Measurements from ENCODE around the gene CST7.

GRCh38 chr20:25005661-25006060 is 56.6 kb downstream of the CST7 start:
- TF ChIP-seq CTCF (IDR thresholded peaks at IDR 0.05; ENCODE audit: low read length) (no peak), EZH2 (optimal IDR thresholded peaks at IDR 0.05; ENCODE audit: low read depth, low read length) (no peak), EZH2phosphoT487 (IDR thresholded peaks at IDR 0.05; ENCODE audit: low read length) (no peak)
